Stimulated activated CD4-positive, alpha-beta T cell treated with anti-CD3 and anti-CD28 coated beads, Interleukin-2, amount 100 ng/mL, for 4 hours (primary cell): ENCODE results near the gene HIVEP2.

Experiments used
- DNase-seq: peaks from one replicate; pipeline ENCODE4 v3.0.0-alpha.2; 2020; ENCODE audit warnings: low read depth

Gene HIVEP2

GRCh38 chr6:142887517-142887916 is 57.5 kb downstream of the HIVEP2 start:
- no peak for DNase-seq

GRCh38 chr6:142886431-142887170 is 58.4 kb downstream of the HIVEP2 start:
- no peak for DNase-seq

- peak; percentile 38 for DNase-seq
These were observed 59.7 kb downstream of the HIVEP2 start for GRCh38 chr6:142885182-142885867.

GRCh38 chr6:142884214-142885035 is 60.6 kb downstream of the HIVEP2 start:
- no peak for DNase-seq

- DNase-seq, result no peak
These were observed 62.0 kb downstream of the HIVEP2 start for GRCh38 chr6:142883011-142883410.

- DNase-seq, result no peak
These were observed 63.2 kb downstream of the HIVEP2 start for GRCh38 chr6:142881761-142882160.

GRCh38 chr6:142881290-142881689 is 63.7 kb downstream of the HIVEP2 start:
- no peak for DNase-seq

GRCh38 chr6:142880201-142880600 is 64.8 kb downstream of the HIVEP2 start:
- DNase-seq, result no peak

- DNase-seq, result no peak
These were observed 65.4 kb downstream of the HIVEP2 start for GRCh38 chr6:142879527-142879926.

GRCh38 chr6:142879076-142879475 is 65.9 kb downstream of the HIVEP2 start:
- DNase-seq, result no peak

- DNase-seq, result no peak
These were observed 66.6 kb downstream of the HIVEP2 start for GRCh38 chr6:142878407-142878806.

GRCh38 chr6:142874676-142875075 is 70.3 kb downstream of the HIVEP2 start:
- DNase-seq, result no peak

GRCh38 chr6:142872376-142872775 is 72.6 kb downstream of the HIVEP2 start:
- DNase-seq, result no peak

GRCh38 chr6:142871910-142872331 is 73.1 kb downstream of the HIVEP2 start:
- peak; percentile 59 for DNase-seq

GRCh38 chr6:142870787-142871415 is 74.1 kb downstream of the HIVEP2 start:
- DNase-seq, result no peak

GRCh38 chr6:142868917-142869316 is 76.1 kb downstream of the HIVEP2 start:
- DNase-seq, result no peak

- no peak for DNase-seq
These were observed 76.8 kb downstream of the HIVEP2 start for GRCh38 chr6:142867988-142868812.

GRCh38 chr6:142867355-142867801 is 77.6 kb downstream of the HIVEP2 start:
- DNase-seq, result no peak

- no peak for DNase-seq
These were observed 81.0 kb downstream of the HIVEP2 start for GRCh38 chr6:142863981-142864380.

- DNase-seq, result no peak
These were observed 83.3 kb downstream of the HIVEP2 start for GRCh38 chr6:142861711-142862110.

- no peak for DNase-seq
These were observed 84.5 kb downstream of the HIVEP2 start for GRCh38 chr6:142860498-142860897.
